Nephron progenitor cell (in vitro differentiated cells): Measurements from ENCODE around the gene AGPS.

Experiments
- DNase-seq: peaks from one replicate; pipeline ENCODE4 v3.0.0; 2021
- H3K27ac Mint-ChIP-seq: 2 replicates; pipeline ENCODE4 v1.8.0; 2021; ENCODE audit warnings: mild to moderate bottlenecking, moderate library complexity, mixed read lengths
- H3K27me3 Mint-ChIP-seq: 2 replicates; pipeline ENCODE4 v1.8.0; 2021; ENCODE audit warnings: mild to moderate bottlenecking, low read depth, mixed read lengths; ENCODE audit not compliant: poor library complexity
- H3K36me3 Mint-ChIP-seq: 2 replicates; pipeline ENCODE4 v1.8.0; 2021; ENCODE audit warnings: low read depth, mixed read lengths
- H3K4me1 Mint-ChIP-seq: 2 replicates; pipeline ENCODE4 v1.8.0; 2021; ENCODE audit warnings: mixed read lengths
- H3K4me3 Mint-ChIP-seq: 2 replicates; pipeline ENCODE4 v1.8.0; 2021; ENCODE audit warnings: mild to moderate bottlenecking, moderate library complexity, mixed read lengths
- H3K9me3 Mint-ChIP-seq: 2 replicates; pipeline ENCODE4 v1.8.0; 2021; ENCODE audit warnings: mild to moderate bottlenecking, moderate library complexity, mixed read lengths
- TF ChIP-seq, protein P1 (sequence below): fragments of 200-600 bp; sonication (generic); IDR thresholded peaks from 2 replicates; pipeline ENCODE4 v1.5.0; 2021; ENCODE audit warnings: antibody characterized with exemption

The AGPS gene

GRCh38 chr2:177538323-177538722 is 145.8 kb downstream of the AGPS start:
- no peak for DNase-seq
- Mint-ChIP-seq H3K27ac (peak overlapping the region; percentile 83), H3K4me1 (peaks cover 13% of the 10 kb centered on the region), H3K4me3 (no peak overlapping the region), H3K36me3 (peaks cover 9% of the 10 kb centered on the region), H3K27me3 (no peaks in the 10 kb centered on the region), H3K9me3 (no peaks in the 10 kb centered on the region)
- TF ChIP-seq, protein P1, sequence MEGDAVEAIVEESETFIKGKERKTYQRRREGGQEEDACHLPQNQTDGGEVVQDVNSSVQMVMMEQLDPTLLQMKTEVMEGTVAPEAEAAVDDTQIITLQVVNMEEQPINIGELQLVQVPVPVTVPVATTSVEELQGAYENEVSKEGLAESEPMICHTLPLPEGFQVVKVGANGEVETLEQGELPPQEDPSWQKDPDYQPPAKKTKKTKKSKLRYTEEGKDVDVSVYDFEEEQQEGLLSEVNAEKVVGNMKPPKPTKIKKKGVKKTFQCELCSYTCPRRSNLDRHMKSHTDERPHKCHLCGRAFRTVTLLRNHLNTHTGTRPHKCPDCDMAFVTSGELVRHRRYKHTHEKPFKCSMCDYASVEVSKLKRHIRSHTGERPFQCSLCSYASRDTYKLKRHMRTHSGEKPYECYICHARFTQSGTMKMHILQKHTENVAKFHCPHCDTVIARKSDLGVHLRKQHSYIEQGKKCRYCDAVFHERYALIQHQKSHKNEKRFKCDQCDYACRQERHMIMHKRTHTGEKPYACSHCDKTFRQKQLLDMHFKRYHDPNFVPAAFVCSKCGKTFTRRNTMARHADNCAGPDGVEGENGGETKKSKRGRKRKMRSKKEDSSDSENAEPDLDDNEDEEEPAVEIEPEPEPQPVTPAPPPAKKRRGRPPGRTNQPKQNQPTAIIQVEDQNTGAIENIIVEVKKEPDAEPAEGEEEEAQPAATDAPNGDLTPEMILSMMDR: no peak

DNA sequence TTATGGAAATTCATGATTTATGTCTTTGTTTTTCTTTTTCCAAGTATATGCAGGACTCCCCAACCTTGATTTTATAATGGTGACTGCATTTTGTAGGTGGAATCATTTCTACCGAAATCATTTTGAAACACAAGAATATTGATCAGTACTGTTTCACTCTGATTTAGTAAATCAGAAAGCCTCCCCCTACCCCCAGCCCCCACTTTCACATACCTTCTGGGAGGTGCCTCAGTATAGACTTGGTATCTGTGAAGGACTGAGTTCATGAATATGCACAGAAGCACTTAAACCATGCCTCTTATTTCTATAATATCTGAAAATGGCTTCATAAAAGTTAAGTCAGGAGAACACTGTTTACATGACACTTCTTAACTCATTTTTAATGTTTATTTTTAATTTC is 147.7 kb downstream of the AGPS start:
- Mint-ChIP-seq H3K27me3 (no peaks in the 10 kb centered on the region), H3K36me3 (peaks cover 22% of the 10 kb centered on the region), H3K4me3 (no peak overlapping the region), H3K27ac (no peak overlapping the region), H3K4me1 (peaks cover 13% of the 10 kb centered on the region), H3K9me3 (peaks cover 6% of the 10 kb centered on the region)
- no peak for DNase-seq
- TF ChIP-seq, protein P1: no peak

- no peak for DNase-seq
- Mint-ChIP-seq H3K27ac (no peak overlapping the region), H3K36me3 (peaks cover 32% of the 10 kb centered on the region), H3K9me3 (peaks cover 17% of the 10 kb centered on the region), H3K4me3 (no peak overlapping the region), H3K4me1 (peaks cover 13% of the 10 kb centered on the region), H3K27me3 (no peaks in the 10 kb centered on the region)
- TF ChIP-seq, protein P1: no peak
Observed at GRCh38 chr2:177541258-177541991, 148.9 kb downstream of the AGPS start.

- TF ChIP-seq, protein P1: no peak
- Mint-ChIP-seq H3K36me3 (peaks cover 40% of the 10 kb centered on the region), H3K27me3 (no peaks in the 10 kb centered on the region), H3K27ac (no peak overlapping the region), H3K4me3 (no peak overlapping the region), H3K9me3 (peaks cover 27% of the 10 kb centered on the region), H3K4me1 (peaks cover 12% of the 10 kb centered on the region)
- DNase-seq: no peak
Observed at GRCh38 chr2:177542396-177542795, 149.8 kb downstream of the AGPS start.

GRCh38 chr2:177543007-177543760 is 150.6 kb downstream of the AGPS start:
- no peak for DNase-seq
- peaks cover 4% of the 10 kb centered on the region for H3K4me1 Mint-ChIP-seq
- H3K4me3 Mint-ChIP-seq: no peak overlapping the region
- peaks cover 39% of the 10 kb centered on the region for H3K36me3 Mint-ChIP-seq
- peaks cover 5% of the 10 kb centered on the region for H3K27me3 Mint-ChIP-seq
- TF ChIP-seq, protein P1: no peak
- peaks cover 27% of the 10 kb centered on the region for H3K9me3 Mint-ChIP-seq
- H3K27ac Mint-ChIP-seq: no peak overlapping the region
